PC-3 (cell line): ENCODE data around the gene SH2D3C. TPM values are rescaled to one million over a fixed set of nuclear protein-coding genes. Genes with fewer than 3 reads are reported as not detected.

Source experiments
- ATAC-seq: fragments of 200-7000 bp; cut with Tn5 transposase; 2 replicates; pipeline ENCODE4 v1.9.1; 2020; ENCODE audit warnings: mild to moderate bottlenecking, moderate library complexity
- BruUV-seq: library from RNA; stranded (reverse); fragments of 400-500 nt; replicated peaks from 2 replicates; lab custom pipeline; 2021; lab: Mats Ljungman, UMichigan
- CTCF ChIA-PET: fragments of 300-600 bp; sonication (Branson Sonifier 250); formaldehyde crosslinking; loops from one replicate; lab custom pipeline; 2022; ENCODE audit warnings: antibody characterized with exemption; lab: Charles Lee
- POLR2A ChIA-PET: fragments of 300-600 bp; sonication (Branson Sonifier 250); formaldehyde crosslinking; loops from one replicate; lab custom pipeline; 2022; ENCODE audit warnings: antibody characterized with exemption; ENCODE audit not compliant: unreplicated experiment; lab: Charles Lee
- DNase-seq: peaks from one replicate; pipeline ENCODE4 v3.0.0-alpha.2; 2015
- H2AFZ ChIP-seq: fragments of 300-600 bp; sonication (generic); 2 replicates; pipeline ENCODE4 v1.6.0; 2016; ENCODE audit warnings: antibody characterized with exemption, low read length
- H3F3A ChIP-seq: fragments of 300-600 bp; sonication (generic); one replicate; pipeline ENCODE4 v1.6.0; 2017; ENCODE audit warnings: antibody characterized with exemption, low read length, control low read depth, mild to moderate bottlenecking; ENCODE audit not compliant: unreplicated experiment
- H3K27ac ChIP-seq: fragments of 300-600 bp; sonication (generic); 2 replicates; pipeline ENCODE4 v1.5.1; 2016; ENCODE audit warnings: mild to moderate bottlenecking, low read length
- H3K27me3 ChIP-seq: fragments of 300-600 bp; sonication (generic); 2 replicates; pipeline ENCODE4 v1.6.1; 2016; ENCODE audit warnings: low read length, mixed read lengths
- H3K36me3 ChIP-seq: fragments of 300-600 bp; sonication (generic); 2 replicates; pipeline ENCODE4 v1.6.1; 2016; ENCODE audit warnings: low read depth, mixed run types, low read length, mixed read lengths
- H3K4me1 ChIP-seq: fragments of 300-600 bp; sonication (generic); 2 replicates; pipeline ENCODE4 v1.5.1; 2016; ENCODE audit warnings: low read length; ENCODE audit not compliant: insufficient read depth
- H3K4me2 ChIP-seq: fragments of 300-600 bp; sonication (generic); 2 replicates; pipeline ENCODE4 v1.6.0; 2016; ENCODE audit warnings: low read length
- H3K4me3 ChIP-seq: fragments of 300-600 bp; sonication (generic); 2 replicates; pipeline ENCODE4 v1.5.1; 2016; ENCODE audit warnings: mild to moderate bottlenecking, low read length, mixed read lengths
- H3K79me2 ChIP-seq: fragments of 300-600 bp; sonication (generic); 2 replicates; pipeline ENCODE4 v1.6.1; 2017; ENCODE audit warnings: low read length, mixed read lengths
- H3K9ac ChIP-seq: fragments of 300-600 bp; sonication (generic); 2 replicates; pipeline ENCODE4 v1.6.0; 2016; ENCODE audit warnings: mild to moderate bottlenecking, low read length
- H3K9me2 ChIP-seq: fragments of 300-600 bp; sonication (generic); replicated peaks from 2 replicates; pipeline ENCODE4 v1.6.1; 2016; ENCODE audit warnings: mixed run types, low read length, mixed read lengths
- H3K9me3 ChIP-seq: fragments of 300-600 bp; sonication (generic); 2 replicates; pipeline ENCODE4 v1.6.1; 2016; ENCODE audit warnings: low read length, mixed read lengths
- H4K20me1 ChIP-seq: fragments of 300-600 bp; sonication (generic); 2 replicates; pipeline ENCODE4 v1.6.1; 2016; ENCODE audit warnings: low read length, mixed read lengths
- CTCF ChIP-seq: fragments of 300-600 bp; sonication (generic); conservative IDR thresholded peaks from 2 replicates; pipeline ENCODE4 v1.5.1; 2017; ENCODE audit warnings: antibody characterized with exemption, low read depth, mild to moderate bottlenecking, low read length
- EZH2 ChIP-seq: fragments of 300-600 bp; sonication (generic); IDR thresholded peaks from one replicate; pipeline ENCODE4 v1.6.1; 2017; ENCODE audit warnings: antibody characterized with exemption, mild to moderate bottlenecking, low read length; ENCODE audit not compliant: unreplicated experiment
- EZH2phosphoT487 ChIP-seq: fragments of 300-600 bp; sonication (generic); IDR thresholded peaks from 2 replicates; pipeline ENCODE4 v1.6.1; 2018; ENCODE audit warnings: mild to moderate bottlenecking, antibody characterized with exemption, low read length, borderline replicate concordance
- intact Hi-C: fragments of 100-400 bp; cut with micrococcal nuclease; formaldehyde crosslinking; loops from 2 replicates; pipeline ENCODE4 v1.9.0; 2023
- total RNA-seq: library from RNA; depleted of rRNA; stranded (reverse); fragments of >200 nt; gene quantifications from 2 replicates; pipeline ENCODE4 v1.2.3, GENCODE V29; 2014

Gene SH2D3C
- total RNA-seq, 1 experiment from 2014 or later, result 0.26 TPM

DNA sequence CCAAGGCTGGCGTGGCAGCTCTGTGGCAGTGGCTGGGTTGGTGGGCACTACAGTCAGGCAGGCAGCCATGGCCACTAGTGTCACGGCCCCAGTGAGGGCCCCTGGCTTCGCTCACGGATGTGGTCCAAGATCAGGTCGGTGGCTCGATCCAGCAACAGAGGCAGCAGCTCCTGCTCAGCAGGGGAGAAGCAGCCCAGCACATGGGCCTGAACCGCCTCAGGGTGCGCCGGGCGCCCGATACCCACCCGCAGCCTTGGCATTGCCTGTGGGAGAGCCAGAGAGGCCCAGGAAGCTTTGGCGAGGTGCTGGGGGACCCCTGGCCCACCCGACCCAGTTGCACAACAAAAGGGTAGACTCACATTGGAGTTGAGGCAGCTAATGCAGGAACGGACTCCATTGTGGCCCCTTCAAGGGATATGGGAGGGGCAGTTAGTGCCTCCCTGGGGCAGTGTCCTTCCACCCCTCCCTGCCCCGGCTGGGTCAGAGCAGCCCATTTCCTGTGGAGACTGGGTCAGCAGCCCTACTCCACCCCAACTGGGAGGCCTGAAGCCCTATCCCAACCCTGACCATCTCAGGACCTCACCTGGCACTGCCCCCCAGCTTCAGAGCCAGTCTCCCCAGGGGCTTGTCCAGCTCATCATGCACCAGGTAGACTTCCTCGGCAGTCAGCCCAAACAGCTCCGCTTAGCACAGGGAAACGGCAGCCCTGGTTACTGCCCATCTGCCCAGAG is 64.3 kb downstream of the SH2D3C start:
- no TSS peak for BruUV-seq
- peaks cover 16% of the 10 kb centered on the region for H3K79me2 ChIP-seq
- CTCF ChIA-PET, result interaction anchor here (1.1 kb wide), 1 partner anchor 21 kb away, joined by 3 read pairs; no protein-coding TSS in a partner anchor
- H3K4me3 ChIP-seq, result peak overlapping the region; percentile 97
- no peaks in the 10 kb centered on the region for H3K9me2 ChIP-seq
- no peaks in the 10 kb centered on the region for H3K27me3 ChIP-seq
- no peak overlapping the region for H3K9ac ChIP-seq
- TF ChIP-seq EZH2, result no peak
- no peak for TF ChIP-seq CTCF
- ATAC-seq, result peak; percentile 21; the same call in 1 of the 2 replicates
- POLR2A ChIA-PET, result no interaction called here
- H3K27ac ChIP-seq, result no peak overlapping the region
- no peaks in the 10 kb centered on the region for H4K20me1 ChIP-seq
- H3K4me1 ChIP-seq, result peaks cover 5% of the 10 kb centered on the region; the same call in 1 of the 2 replicates
- H3K9me3 ChIP-seq, result no peaks in the 10 kb centered on the region
- no peak overlapping the region for H2AFZ ChIP-seq
- H3F3A ChIP-seq, result no peaks in the 10 kb centered on the region
- intact Hi-C loops, result no loop called here
- H3K36me3 ChIP-seq, result no peaks in the 10 kb centered on the region
- peak; percentile 16 for DNase-seq
- H3K4me2 ChIP-seq, result peak overlapping the region; percentile 98

GRCh38 chr9:127712867-127713266 is 65.6 kb downstream of the SH2D3C start:
- peaks cover 5% of the 10 kb centered on the region; the same call in 1 of the 2 replicates for H3K4me1 ChIP-seq
- no peaks in the 10 kb centered on the region for H3F3A ChIP-seq
- H3K4me3 ChIP-seq, result no peak overlapping the region
- CTCF ChIA-PET, result no interaction called here
- no peak overlapping the region for H3K9ac ChIP-seq
- no peaks in the 10 kb centered on the region for H3K36me3 ChIP-seq
- peaks cover 16% of the 10 kb centered on the region for H3K79me2 ChIP-seq
- no peaks in the 10 kb centered on the region for H3K27me3 ChIP-seq
- no peak overlapping the region for H2AFZ ChIP-seq
- POLR2A ChIA-PET, result no interaction called here
- no peak overlapping the region for H3K4me2 ChIP-seq
- H3K9me3 ChIP-seq, result no peaks in the 10 kb centered on the region
- ATAC-seq, result no peak
- TF ChIP-seq EZH2phosphoT487 (no peak), CTCF (no peak), EZH2 (no peak)
- no peaks in the 10 kb centered on the region for H3K9me2 ChIP-seq
- BruUV-seq, result no TSS peak
- no peaks in the 10 kb centered on the region for H4K20me1 ChIP-seq
- DNase-seq, result no peak
- H3K27ac ChIP-seq, result no peak overlapping the region
- intact Hi-C loops, result no loop called here

GRCh38 chr9:127712371-127712770 is 66.1 kb downstream of the SH2D3C start:
- H3K27me3 ChIP-seq, result no peaks in the 10 kb centered on the region
- BruUV-seq, result no TSS peak
- ATAC-seq (no peak), DNase-seq (no peak)
- H3K9me2 ChIP-seq, result no peaks in the 10 kb centered on the region
- no peaks in the 10 kb centered on the region for H3K9me3 ChIP-seq
- no peaks in the 10 kb centered on the region for H4K20me1 ChIP-seq
- intact Hi-C loops, result no loop called here
- H3K4me1 ChIP-seq, result peaks cover 5% of the 10 kb centered on the region; the same call in 1 of the 2 replicates
- ChIA-PET CTCF (no interaction called here), POLR2A (no interaction called here)
- H3K4me3 ChIP-seq, result no peak overlapping the region
- no peak overlapping the region for H2AFZ ChIP-seq
- H3K79me2 ChIP-seq, result peaks cover 16% of the 10 kb centered on the region
- TF ChIP-seq CTCF (no peak), EZH2phosphoT487 (no peak), EZH2 (no peak)
- no peak overlapping the region for H3K9ac ChIP-seq
- H3K36me3 ChIP-seq, result no peaks in the 10 kb centered on the region
- no peak overlapping the region for H3K27ac ChIP-seq
- no peaks in the 10 kb centered on the region for H3F3A ChIP-seq
- H3K4me2 ChIP-seq, result no peak overlapping the region
